Common myeloid progenitor, CD34-positive (primary cell): Measurements from ENCODE around the gene DUSP11.

ENCODE experiments used
- CTCF ChIA-PET: fragments of 350-600 bp; sonication (Branson Sonifier 250); formaldehyde crosslinking; loops from one replicate; lab custom pipeline; 2021; ENCODE audit warnings: antibody characterized with exemption; lab: Charles Lee
- POLR2A ChIA-PET: fragments of 350-600 bp; sonication (Branson Sonifier 250); formaldehyde crosslinking; loops from one replicate; lab custom pipeline; 2021; ENCODE audit warnings: antibody characterized with exemption; lab: Charles Lee
- DNase-seq, 3 donors: peaks; one replicate each; pipeline versions ENCODE4 v3.0.0 to v3.0.0-alpha.2; 2013
- H3K27ac ChIP-seq, 2 experiments: 1 replicate in 1 of 2; 2 replicates in 1 of 2; pipeline ENCODE4 v1.7.0; 2013; ENCODE audit warnings: inconsistent platforms in 2 of 2, low read length in 2 of 2, mild to moderate bottlenecking in 2 of 2, low read depth in 1 of 2, moderate library complexity in 1 of 2; ENCODE audit not compliant: severe bottlenecking in 2 of 2, insufficient read depth in 1 of 2, poor library complexity in 1 of 2
- H3K27me3 ChIP-seq, 5 experiments: replicated peaks in 2 of 5; 1 replicate in 3 of 5; 2 replicates in 2 of 5; pipeline versions ENCODE4 v1.6.1 to v1.7.0; 2013; ENCODE audit warnings: low read length in 4 of 5, mild to moderate bottlenecking in 2 of 5, moderate library complexity in 2 of 5, inconsistent platforms in 1 of 5; ENCODE audit not compliant: insufficient read depth in 5 of 5, control insufficient read depth in 4 of 5
- H3K36me3 ChIP-seq, 4 experiments: 1 replicate in 2 of 4; 2 replicates in 2 of 4; pipeline versions ENCODE4 v1.6.1 to v1.7.0; 2013; ENCODE audit warnings: low read length in 3 of 4, control low read depth in 1 of 4, mild to moderate bottlenecking in 1 of 4; ENCODE audit not compliant: control insufficient read depth in 4 of 4, insufficient read depth in 4 of 4
- H3K4me1 ChIP-seq, 4 experiments: 1 replicate in 3 of 4; 2 replicates in 1 of 4; pipeline versions ENCODE4 v1.6.1 to v1.7.1; 2013; ENCODE audit warnings: low read length in 3 of 4, mild to moderate bottlenecking in 3 of 4, control low read depth in 1 of 4, inconsistent platforms in 1 of 4, moderate library complexity in 1 of 4; ENCODE audit not compliant: control insufficient read depth in 4 of 4, insufficient read depth in 4 of 4; ENCODE audit errors: control extremely low read depth in 1 of 4
- H3K4me3 ChIP-seq, 7 experiments: 1 replicate in 4 of 7; 2 replicates in 3 of 7; pipeline versions ENCODE4 v1.5.1 to v1.7.0; 2013; ENCODE audit warnings: mild to moderate bottlenecking in 7 of 7, low read length in 6 of 7, moderate library complexity in 6 of 7, inconsistent platforms in 2 of 7, low read depth in 2 of 7, control low read depth in 1 of 7; ENCODE audit not compliant: insufficient read depth in 4 of 7, control insufficient read depth in 1 of 7; ENCODE audit errors: extremely low read depth in 1 of 7
- H3K9me3 ChIP-seq, 5 experiments: 1 replicate in 4 of 5; 2 replicates in 1 of 5; pipeline versions ENCODE4 v1.6.1 to v1.7.1; 2013; ENCODE audit warnings: low read length in 4 of 5, mild to moderate bottlenecking in 2 of 5, inconsistent platforms in 1 of 5, low read depth in 1 of 5, moderate library complexity in 1 of 5; ENCODE audit not compliant: control insufficient read depth in 4 of 5, insufficient read depth in 2 of 5; ENCODE audit errors: control extremely low read depth in 1 of 5
- WGBS: methylation state at CpG from one replicate; pipeline ENCODE4 v1.1.5; 2013; ENCODE audit not compliant: insufficient coverage; 5-methylcytosine and 5-hydroxymethylcytosine counted together

DUSP11 gene

GRCh38 chr2:73823916-73824523, 44.1 kb upstream of the DUSP11 start:
- peak; percentile 82 to 93 (median 88) for DNase-seq
- no peak overlapping the region for H3K27ac ChIP-seq
- H3K27me3 ChIP-seq: no peaks in the 10 kb centered on the region
- no peak overlapping the region for H3K4me3 ChIP-seq
- peaks cover 6 to 15% (median 8%) of the 10 kb centered on the region in 4 experiments for H3K4me1 ChIP-seq
- ChIA-PET CTCF (interaction anchor here (0.8 to 4.3 kb wide), 14 partner anchors 10 to 511 kb away, joined by 3 to 35 read pairs (median 6); no protein-coding TSS in a partner anchor), POLR2A (no interaction called here)
- no peaks in the 10 kb centered on the region for H3K9me3 ChIP-seq
- H3K36me3 ChIP-seq: no peaks in the 10 kb centered on the region
- WGBS: no CpG with 5 or more reads among the region's 3 CpGs

- H3K4me1 ChIP-seq: peaks cover 5 to 14% (median 7%) of the 10 kb centered on the region in 4 experiments
- ChIA-PET CTCF (interaction anchor here (1.0 to 4.3 kb wide), 13 partner anchors 11 to 511 kb away, joined by 3 to 35 read pairs (median 5); no protein-coding TSS in a partner anchor), POLR2A (no interaction called here)
- no peaks in the 10 kb centered on the region for H3K27me3 ChIP-seq
- no peak overlapping the region for H3K27ac ChIP-seq
- WGBS: no CpG with 5 or more reads among the region's 2 CpGs
- H3K4me3 ChIP-seq: no peak overlapping the region
- no peaks in the 10 kb centered on the region for H3K9me3 ChIP-seq
- DNase-seq: no peak
- H3K36me3 ChIP-seq: no peaks in the 10 kb centered on the region
Measured at GRCh38 chr2:73823416-73823815, 43.5 kb upstream of the DUSP11 start.

GRCh38 chr2:73822991-73823390, 43.1 kb upstream of the DUSP11 start:
- Histone ChIP-seq H3K4me1 (peaks cover under 1 to 10% (median 3%) of the 10 kb centered on the region in 4 experiments), H3K27me3 (no peaks in the 10 kb centered on the region), H3K4me3 (no peak overlapping the region), H3K9me3 (no peaks in the 10 kb centered on the region), H3K27ac (no peak overlapping the region), H3K36me3 (no peaks in the 10 kb centered on the region)
- POLR2A ChIA-PET: no interaction called here
- WGBS: 91% methylated on average over 1 of the region's 2 CpGs
- no peak for DNase-seq
- CTCF ChIA-PET: interaction anchor here (1.1 to 4.3 kb wide), 11 partner anchors 11 to 512 kb away, joined by 3 to 35 read pairs (median 8); no protein-coding TSS in a partner anchor

GRCh38 chr2:73822276-73822675, 42.4 kb upstream of the DUSP11 start:
- Histone ChIP-seq H3K4me3 (no peak overlapping the region), H3K4me1 (peaks cover 0 to 4% (median 0%) of the 10 kb centered on the region in 4 experiments), H3K9me3 (no peaks in the 10 kb centered on the region), H3K27ac (no peak overlapping the region), H3K27me3 (no peaks in the 10 kb centered on the region), H3K36me3 (no peaks in the 10 kb centered on the region)
- ChIA-PET POLR2A (no interaction called here), CTCF (interaction anchor here (0.6 to 4.3 kb wide), 15 partner anchors 10 to 667 kb away, joined by 3 to 35 read pairs (median 4); no protein-coding TSS in a partner anchor)
- DNase-seq: no peak
- WGBS: 100% methylated on average over 1 of the region's 1 CpG

DNA sequence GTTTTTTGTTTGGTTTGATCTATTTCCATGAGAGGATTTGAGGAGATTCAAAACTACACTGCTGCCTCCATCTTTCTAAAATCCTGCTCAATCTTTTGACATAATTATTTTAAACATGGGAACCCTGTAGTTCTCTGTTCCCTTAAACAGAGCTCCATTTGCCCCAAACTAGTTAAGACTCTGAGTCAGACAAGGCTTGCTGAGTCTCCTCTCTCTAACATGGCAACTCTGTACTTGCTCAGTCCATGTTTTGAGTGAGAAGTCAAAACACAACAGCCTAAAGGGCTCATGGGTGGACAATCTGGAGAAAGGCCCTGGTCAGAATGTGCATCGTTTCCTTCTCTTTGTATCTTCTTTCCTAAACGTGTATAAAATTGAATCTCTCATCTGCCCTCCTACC, 41.8 kb upstream of the DUSP11 start:
- Histone ChIP-seq H3K27me3 (no peaks in the 10 kb centered on the region), H3K36me3 (no peaks in the 10 kb centered on the region), H3K4me1 (peaks cover 0 to 4% (median 0%) of the 10 kb centered on the region in 4 experiments), H3K27ac (no peak overlapping the region), H3K9me3 (no peaks in the 10 kb centered on the region), H3K4me3 (no peak overlapping the region)
- ChIA-PET CTCF (interaction anchor here (0.5 to 4.3 kb wide), 12 partner anchors 26 to 329 kb away, joined by 3 to 35 read pairs (median 3); partner anchors contain the start of gene ACTG2), POLR2A (no interaction called here)
- no peak for DNase-seq
- WGBS: 93% methylated on average over 2 of the region's 2 CpGs

DNA sequence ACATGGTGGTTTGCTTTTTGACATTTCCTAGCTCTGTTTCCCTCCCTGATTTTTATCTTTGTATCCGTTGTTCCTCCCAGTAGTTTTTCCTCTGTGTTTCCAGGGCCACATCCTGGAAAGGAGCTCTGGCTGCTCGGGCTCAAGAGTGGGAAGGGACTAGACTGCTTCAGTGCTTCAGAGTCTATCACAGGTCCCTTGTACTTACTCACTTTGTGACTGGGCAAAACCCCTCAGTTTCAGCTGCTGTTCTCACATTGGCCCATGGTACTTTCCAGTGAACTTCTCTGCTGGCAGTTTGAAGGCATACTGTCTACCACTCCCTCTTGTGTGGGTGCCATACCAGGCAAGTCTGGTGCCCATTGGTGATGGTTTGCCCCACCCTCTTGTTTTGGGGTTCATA, 41.3 kb upstream of the DUSP11 start:
- H3K27me3 ChIP-seq: no peaks in the 10 kb centered on the region
- POLR2A ChIA-PET: no interaction called here
- no peaks in the 10 kb centered on the region for H3K36me3 ChIP-seq
- DNase-seq: peak in 2 of 3 donors; percentile 41 to 48
- no peak overlapping the region for H3K27ac ChIP-seq
- CTCF ChIA-PET: interaction anchor here (0.5 to 1.9 kb wide), 7 partner anchors 10 to 513 kb away, joined by 3 to 8 read pairs (median 3); partner anchors contain the start of gene ACTG2
- peaks cover 0 to 4% (median 0%) of the 10 kb centered on the region in 4 experiments for H3K4me1 ChIP-seq
- 0% methylated on average over 1 of the region's 2 CpGs for WGBS
- H3K9me3 ChIP-seq: no peaks in the 10 kb centered on the region
- no peak overlapping the region for H3K4me3 ChIP-seq

DNA sequence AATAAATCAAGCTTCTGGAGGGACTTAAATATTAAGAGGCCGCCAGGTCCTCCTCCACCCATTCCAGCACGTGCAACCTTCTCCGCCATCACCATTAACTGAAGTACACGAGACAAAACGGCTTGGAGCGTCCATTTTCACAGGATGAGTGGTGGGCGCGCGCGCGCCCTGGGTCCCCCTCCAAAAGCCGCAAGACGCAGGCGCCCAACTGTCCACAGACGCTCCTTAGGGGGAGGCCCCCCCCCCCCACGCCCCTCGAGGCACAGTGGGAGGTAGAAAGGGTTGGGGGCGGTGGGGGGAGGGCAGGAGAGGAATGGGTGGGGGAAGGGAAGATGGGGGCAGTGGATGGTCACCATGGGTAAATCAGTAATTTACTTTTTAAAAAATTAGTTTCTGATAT, 38.4 kb upstream of the DUSP11 start:
- H3K27me3 ChIP-seq: no peaks in the 10 kb centered on the region
- ChIA-PET CTCF (no interaction called here), POLR2A (no interaction called here)
- peaks cover 0 to 4% (median 0%) of the 10 kb centered on the region in 4 experiments for H3K4me1 ChIP-seq
- no peak overlapping the region for H3K27ac ChIP-seq
- H3K4me3 ChIP-seq: no peak overlapping the region
- H3K9me3 ChIP-seq: no peaks in the 10 kb centered on the region
- no peaks in the 10 kb centered on the region for H3K36me3 ChIP-seq
- no peak for DNase-seq
- WGBS: 95% methylated on average over 9 of the region's 18 CpGs
